GM20000 (cell line): Measurements from ENCODE around the gene UBL4A.

ENCODE experiments used
- DNase-seq: peaks from one replicate; pipeline ENCODE4 v3.0.0; 2012; ENCODE audit warnings: low spot score
- TF ChIP-seq, protein P1 (sequence below): IDR thresholded peaks from 2 replicates; pipeline ENCODE4 v1.5.1; 2012; ENCODE audit warnings: mild to moderate bottlenecking, control low read depth; ENCODE audit errors: extremely low read depth, missing control alignments

The UBL4A gene

DNA sequence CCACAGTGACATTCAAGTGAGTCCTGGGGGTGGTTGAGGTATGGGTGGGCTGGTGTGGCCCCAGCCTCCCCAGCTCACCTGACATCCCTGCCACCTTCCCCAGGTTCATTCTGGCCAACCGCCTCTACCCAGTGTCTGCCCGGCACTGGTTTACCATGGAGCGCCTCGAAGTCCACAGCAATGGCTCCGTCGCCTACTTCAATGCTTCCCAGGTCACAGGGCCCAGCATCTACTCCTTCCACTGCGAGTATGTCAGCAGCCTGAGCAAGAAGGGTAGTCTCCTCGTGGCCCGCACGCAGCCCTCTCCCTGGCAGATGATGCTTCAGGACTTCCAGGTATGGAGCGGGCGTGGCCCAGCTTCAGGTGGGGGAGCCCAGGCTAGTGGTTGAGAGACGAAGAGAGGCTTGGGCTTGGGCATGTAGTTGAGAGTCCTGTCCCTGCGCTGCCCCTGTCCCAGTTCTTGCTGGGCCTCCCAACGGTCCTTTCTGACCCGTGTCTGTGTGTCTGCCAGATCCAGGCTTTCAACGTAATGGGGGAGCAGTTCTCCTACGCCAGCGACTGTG lies 51.2 kb downstream of the UBL4A start:
- TF ChIP-seq, protein P1, sequence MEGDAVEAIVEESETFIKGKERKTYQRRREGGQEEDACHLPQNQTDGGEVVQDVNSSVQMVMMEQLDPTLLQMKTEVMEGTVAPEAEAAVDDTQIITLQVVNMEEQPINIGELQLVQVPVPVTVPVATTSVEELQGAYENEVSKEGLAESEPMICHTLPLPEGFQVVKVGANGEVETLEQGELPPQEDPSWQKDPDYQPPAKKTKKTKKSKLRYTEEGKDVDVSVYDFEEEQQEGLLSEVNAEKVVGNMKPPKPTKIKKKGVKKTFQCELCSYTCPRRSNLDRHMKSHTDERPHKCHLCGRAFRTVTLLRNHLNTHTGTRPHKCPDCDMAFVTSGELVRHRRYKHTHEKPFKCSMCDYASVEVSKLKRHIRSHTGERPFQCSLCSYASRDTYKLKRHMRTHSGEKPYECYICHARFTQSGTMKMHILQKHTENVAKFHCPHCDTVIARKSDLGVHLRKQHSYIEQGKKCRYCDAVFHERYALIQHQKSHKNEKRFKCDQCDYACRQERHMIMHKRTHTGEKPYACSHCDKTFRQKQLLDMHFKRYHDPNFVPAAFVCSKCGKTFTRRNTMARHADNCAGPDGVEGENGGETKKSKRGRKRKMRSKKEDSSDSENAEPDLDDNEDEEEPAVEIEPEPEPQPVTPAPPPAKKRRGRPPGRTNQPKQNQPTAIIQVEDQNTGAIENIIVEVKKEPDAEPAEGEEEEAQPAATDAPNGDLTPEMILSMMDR, result no peak
- DNase-seq, result no peak

DNA sequence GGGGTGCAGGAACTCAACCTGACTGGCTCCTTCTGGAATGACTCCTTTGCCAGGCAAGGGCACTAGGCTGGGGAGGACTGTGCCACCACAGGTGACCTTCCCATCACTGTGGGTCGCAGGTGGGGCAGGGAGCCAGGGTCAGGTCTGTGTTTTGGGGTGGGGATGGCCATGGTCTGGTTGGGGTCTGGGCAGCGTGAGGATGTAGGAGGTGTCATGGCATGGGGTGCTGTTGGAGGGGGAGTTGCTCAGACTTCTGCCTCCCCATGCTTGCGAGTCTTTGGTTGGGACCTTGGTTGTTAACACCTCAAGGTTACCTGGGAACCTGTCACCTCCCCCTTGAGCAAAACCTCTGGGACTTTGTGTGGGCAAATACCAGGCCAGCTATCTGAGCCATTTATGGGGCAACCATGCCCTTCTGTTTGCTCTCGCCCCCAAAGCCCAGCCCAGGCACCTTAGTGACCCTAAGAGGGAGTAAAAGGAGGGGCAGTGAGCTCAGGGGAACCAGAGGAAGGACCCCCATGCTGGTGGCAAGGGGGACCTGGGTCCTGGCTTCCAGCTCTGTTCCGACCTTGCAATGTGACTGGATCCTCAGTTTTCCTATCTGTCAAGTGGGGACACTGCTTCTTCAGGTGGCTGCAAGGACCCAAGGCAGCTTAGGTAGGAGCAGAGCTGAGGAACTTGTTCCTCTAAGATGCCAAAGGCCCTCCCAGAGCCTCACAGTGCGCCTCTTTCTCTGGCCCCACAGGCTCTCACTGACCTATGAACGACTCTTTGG lies 51.8 kb downstream of the UBL4A start:
- DNase-seq, result no peak
- TF ChIP-seq, protein P1, result no peak
